Hepatocyte (in vitro differentiated cells): ENCODE results near the gene SRP68. TPM values are rescaled to one million over a fixed set of nuclear protein-coding genes. Genes with fewer than 3 reads are reported as not detected.

Experiments used
- DNase-seq: peaks from one replicate; pipeline ENCODE4 v3.0.0-alpha.2; 2016; ENCODE audit warnings: low spot score
- H2AFZ ChIP-seq: fragments of 200-600 bp; sonication (generic); 2 replicates; pipeline ENCODE4 v1.6.0; 2016; ENCODE audit warnings: antibody characterized with exemption, mild to moderate bottlenecking
- H3K27ac ChIP-seq: fragments of 200-600 bp; sonication (generic); 2 replicates; pipeline ENCODE4 v1.5.1; 2016; ENCODE audit warnings: mild to moderate bottlenecking
- H3K27me3 ChIP-seq: fragments of 200-600 bp; sonication (generic); 2 replicates; pipeline ENCODE4 v1.6.1; 2016
- H3K36me3 ChIP-seq: fragments of 200-600 bp; sonication (generic); replicated peaks from 2 replicates; pipeline ENCODE4 v1.5.1; 2016; ENCODE audit warnings: low read depth; ENCODE audit not compliant: insufficient read depth
- H3K4me1 ChIP-seq: fragments of 200-600 bp; sonication (generic); 2 replicates; pipeline ENCODE4 v1.5.1; 2016; ENCODE audit warnings: mild to moderate bottlenecking, moderate library complexity; ENCODE audit not compliant: insufficient read depth
- H3K4me2 ChIP-seq: fragments of 200-600 bp; sonication (generic); 2 replicates; pipeline ENCODE4 v1.6.0; 2016
- H3K4me3 ChIP-seq: fragments of 200-600 bp; sonication (generic); 2 replicates; pipeline ENCODE4 v1.5.1; 2016; ENCODE audit warnings: mild to moderate bottlenecking
- H3K79me2 ChIP-seq: fragments of 200-600 bp; sonication (generic); 2 replicates; pipeline ENCODE4 v1.6.0; 2017; ENCODE audit warnings: mild to moderate bottlenecking
- H3K9me2 ChIP-seq: fragments of 200-600 bp; sonication (generic); replicated peaks from 2 replicates; pipeline ENCODE4 v1.6.0; 2017; ENCODE audit warnings: mild to moderate bottlenecking; ENCODE audit not compliant: insufficient read depth
- H3K9me3 ChIP-seq: fragments of 200-600 bp; sonication (generic); 2 replicates; pipeline ENCODE4 v1.5.1; 2016; ENCODE audit warnings: low read depth, mild to moderate bottlenecking
- H4K20me1 ChIP-seq: fragments of 200-600 bp; sonication (generic); 2 replicates; pipeline ENCODE4 v1.6.0; 2016; ENCODE audit warnings: mild to moderate bottlenecking; ENCODE audit not compliant: insufficient read depth, poor library complexity, severe bottlenecking
- CTCF ChIP-seq: fragments of 200-600 bp; sonication (generic); IDR thresholded peaks from 2 replicates; pipeline ENCODE4 v1.5.1; 2016; ENCODE audit warnings: antibody characterized with exemption, mild to moderate bottlenecking; ENCODE audit not compliant: poor library complexity
- EZH2 ChIP-seq: fragments of 200-600 bp; sonication (generic); IDR thresholded peaks from 2 replicates; pipeline ENCODE4 v1.6.1; 2016; ENCODE audit warnings: antibody characterized with exemption, mild to moderate bottlenecking, borderline replicate concordance
- EZH2phosphoT487 ChIP-seq: fragments of 200-600 bp; sonication (generic); IDR thresholded peaks from one replicate; pipeline ENCODE4 v1.6.1; 2018; ENCODE audit warnings: antibody characterized with exemption, mild to moderate bottlenecking, low read depth, moderate library complexity; ENCODE audit not compliant: unreplicated experiment, severe bottlenecking
- WGBS: methylation state at CpG from one replicate; pipeline ENCODE4 v1.1.6; 2016; ENCODE audit warnings: low lambda C conversion rate; ENCODE audit errors: missing lambda C conversion rate; 5-methylcytosine and 5-hydroxymethylcytosine counted together
- polyA plus RNA-seq: library from polyadenylated mRNA; unstranded; fragments of >200 nt; fragmentation: Nextera tagmentation; extraction: Ambion mirVana; gene quantifications from 2 replicates; pipeline ENCODE4 v1.2.1, GENCODE V29; 2016
- total RNA-seq: library from RNA; depleted of rRNA; stranded (reverse); fragments of >200 nt; gene quantifications from 2 replicates; pipeline ENCODE4 v1.2.3, GENCODE V29; 2014

Gene SRP68
- total and polyA plus RNA-seq, 2 experiments from 2014 or later: 41.2 to 70.1 TPM

- Histone ChIP-seq H2AFZ (peak within 1 kb of the TSS; percentile 92), H3K9me3 (no peaks in the 10 kb centered on the region), H3K27ac (peak within 1 kb of the TSS; percentile 81), H3K36me3 (no peaks in the 10 kb centered on the region), H3K79me2 (peaks cover 18% of the 10 kb centered on the region), H3K9me2 (no peaks in the 10 kb centered on the region), H3K4me1 (peaks cover 26% of the 10 kb centered on the region), H3K27me3 (no peaks in the 10 kb centered on the region), H3K4me2 (peak within 1 kb of the TSS; percentile 81), H4K20me1 (no peaks in the 10 kb centered on the region), H3K4me3 (peak within 1 kb of the TSS; percentile 63)
- DNase-seq: peak; percentile 98
- TF ChIP-seq EZH2 (no peak), EZH2phosphoT487 (no peak), CTCF (no peak)
- 11% methylated on average over 40 of the region's 55 CpGs for WGBS
These were observed 31.2 kb upstream of the SRP68 start, which contains the start of gene EXOC7 for GRCh38 chr17:76103274-76104139. Gene EXOC7 (minus strand): TSS chr17:76103787. CDS start chr17:76103692, 95 bp downstream.

- Histone ChIP-seq H3K27me3 (no peaks in the 10 kb centered on the region), H2AFZ (peak overlapping the region; percentile 46), H3K4me1 (peaks cover 26% of the 10 kb centered on the region), H3K9me2 (no peaks in the 10 kb centered on the region), H3K9me3 (no peaks in the 10 kb centered on the region), H4K20me1 (no peaks in the 10 kb centered on the region), H3K36me3 (no peaks in the 10 kb centered on the region), H3K4me2 (peak overlapping the region; percentile 81), H3K27ac (peak overlapping the region; percentile 81), H3K4me3 (peak overlapping the region; percentile 63), H3K79me2 (peaks cover 18% of the 10 kb centered on the region)
- 2% methylated on average over 4 of the region's 4 CpGs for WGBS
- DNase-seq: no peak
- TF ChIP-seq CTCF (no peak), EZH2 (no peak), EZH2phosphoT487 (no peak)
These were observed 30.6 kb upstream of the SRP68 start for GRCh38 chr17:76102944-76103273.

- H3K36me3 ChIP-seq: no peaks in the 10 kb centered on the region
- no peak overlapping the region for H3K4me2 ChIP-seq
- H3K4me3 ChIP-seq: no peak overlapping the region
- peaks cover 8% of the 10 kb centered on the region for H3K4me1 ChIP-seq
- no peak overlapping the region for H3K27ac ChIP-seq
- H2AFZ ChIP-seq: no peak overlapping the region
- no peaks in the 10 kb centered on the region for H3K9me3 ChIP-seq
- no peak for DNase-seq
- no peaks in the 10 kb centered on the region for H3K27me3 ChIP-seq
- WGBS: 96% methylated on average over 19 of the region's 19 CpGs
- TF ChIP-seq CTCF (no peak), EZH2phosphoT487 (no peak), EZH2 (no peak)
- H4K20me1 ChIP-seq: no peaks in the 10 kb centered on the region
- H3K9me2 ChIP-seq: no peaks in the 10 kb centered on the region
- H3K79me2 ChIP-seq: peaks cover 15% of the 10 kb centered on the region
These were observed 25.5 kb upstream of the SRP68 start for GRCh38 chr17:76097716-76098295.
